MM.1S (cell line): ENCODE measurements around the gene CHRNG.

Source experiments
- DNase-seq: peaks from one replicate; pipeline ENCODE4 v3.0.0-alpha.2; 2015
- H2AFZ ChIP-seq: fragments of 300-600 bp; sonication (generic); 2 replicates; pipeline ENCODE4 v1.6.0; 2016; ENCODE audit warnings: antibody characterized with exemption, low read length
- H3F3A ChIP-seq: fragments of 300-600 bp; sonication (generic); 2 replicates; pipeline ENCODE4 v1.6.1; 2016; ENCODE audit warnings: mild to moderate bottlenecking, antibody characterized with exemption, low read length, moderate library complexity, mixed read lengths; ENCODE audit not compliant: insufficient read depth
- H3K27ac ChIP-seq: fragments of 300-600 bp; sonication (generic); 2 replicates; pipeline ENCODE4 v1.5.1; 2016; ENCODE audit warnings: mild to moderate bottlenecking, low read length
- H3K27me3 ChIP-seq: fragments of 300-600 bp; sonication (generic); replicated peaks from 2 replicates; pipeline ENCODE4 v1.6.0; 2016; ENCODE audit warnings: low read length; ENCODE audit not compliant: insufficient read depth
- H3K36me3 ChIP-seq: fragments of 300-600 bp; sonication (generic); replicated peaks from 2 replicates; pipeline ENCODE4 v1.6.1; 2016; ENCODE audit warnings: mild to moderate bottlenecking, low read length, mixed read lengths; ENCODE audit not compliant: insufficient read depth
- H3K4me1 ChIP-seq: fragments of 300-600 bp; sonication (generic); 2 replicates; pipeline ENCODE4 v1.6.1; 2016; ENCODE audit warnings: low read length, mixed read lengths
- H3K4me2 ChIP-seq: fragments of 300-600 bp; sonication (generic); 2 replicates; pipeline ENCODE4 v1.6.0; 2016; ENCODE audit warnings: low read depth, low read length
- H3K4me3 ChIP-seq: fragments of 300-600 bp; sonication (generic); 2 replicates; pipeline ENCODE4 v1.5.1; 2016; ENCODE audit warnings: low read length, mixed read lengths
- H3K79me2 ChIP-seq: fragments of 300-600 bp; sonication (generic); 2 replicates; pipeline ENCODE4 v1.6.1; 2016; ENCODE audit warnings: mixed run types, low read length, mixed read lengths
- H3K9ac ChIP-seq: fragments of 300-600 bp; sonication (generic); 2 replicates; pipeline ENCODE4 v1.6.1; 2016; ENCODE audit warnings: low read length, mixed read lengths
- H3K9me2 ChIP-seq: fragments of 300-600 bp; sonication (generic); replicated peaks from 2 replicates; pipeline ENCODE4 v1.6.1; 2016; ENCODE audit warnings: mild to moderate bottlenecking, low read length, mixed read lengths; ENCODE audit not compliant: insufficient read depth
- H3K9me3 ChIP-seq: fragments of 300-600 bp; sonication (generic); replicated peaks from 2 replicates; pipeline ENCODE4 v1.6.1; 2016; ENCODE audit warnings: mild to moderate bottlenecking, low read length, mixed read lengths; ENCODE audit not compliant: insufficient read depth
- H4K20me1 ChIP-seq: fragments of 300-600 bp; sonication (generic); 2 replicates; pipeline ENCODE4 v1.6.1; 2016; ENCODE audit warnings: mild to moderate bottlenecking, low read length, moderate library complexity, mixed read lengths; ENCODE audit not compliant: insufficient read depth
- CTCF ChIP-seq: fragments of 300-600 bp; sonication (generic); IDR thresholded peaks from 2 replicates; pipeline ENCODE4 v1.5.1; 2016; ENCODE audit warnings: antibody characterized with exemption, low read length, mixed read lengths
- EZH2 ChIP-seq: fragments of 300-600 bp; sonication (generic); optimal IDR thresholded peaks from 2 replicates; pipeline ENCODE3; 2017; ENCODE audit warnings: low read depth, mild to moderate bottlenecking, antibody characterized with exemption, low read length, mixed read lengths
- EZH2phosphoT487 ChIP-seq: fragments of 300-600 bp; sonication (generic); IDR thresholded peaks from 2 replicates; pipeline ENCODE4 v1.6.1; 2018; ENCODE audit warnings: antibody characterized with exemption, low read length

The CHRNG gene

GRCh38 chr2:232512602-232513001 is 26.9 kb upstream of the CHRNG start:
- Histone ChIP-seq H3K4me3 (no peak overlapping the region), H3K4me1 (no peaks in the 10 kb centered on the region), H3F3A (no peaks in the 10 kb centered on the region), H4K20me1 (no peaks in the 10 kb centered on the region), H3K4me2 (no peak overlapping the region), H3K9me3 (no peaks in the 10 kb centered on the region), H3K36me3 (no peaks in the 10 kb centered on the region), H3K79me2 (no peaks in the 10 kb centered on the region), H2AFZ (no peak overlapping the region), H3K27me3 (peaks cover 4% of the 10 kb centered on the region; the same call in 1 of the 2 replicates), H3K9me2 (no peaks in the 10 kb centered on the region), H3K9ac (no peak overlapping the region), H3K27ac (no peak overlapping the region)
- no peak for DNase-seq
- TF ChIP-seq EZH2 (no peak), CTCF (no peak), EZH2phosphoT487 (no peak)

- Histone ChIP-seq H3K4me1 (no peaks in the 10 kb centered on the region), H4K20me1 (no peaks in the 10 kb centered on the region), H3K27ac (no peak overlapping the region), H2AFZ (no peak overlapping the region), H3K36me3 (no peaks in the 10 kb centered on the region), H3F3A (no peaks in the 10 kb centered on the region), H3K9me3 (no peaks in the 10 kb centered on the region), H3K27me3 (peaks cover 3% of the 10 kb centered on the region; the same call in 1 of the 2 replicates), H3K79me2 (no peaks in the 10 kb centered on the region), H3K9ac (no peak overlapping the region), H3K9me2 (no peaks in the 10 kb centered on the region), H3K4me2 (no peak overlapping the region), H3K4me3 (no peak overlapping the region)
- TF ChIP-seq EZH2 = no peak
- TF ChIP-seq CTCF = no peak
- TF ChIP-seq EZH2phosphoT487 = no peak
- no peak for DNase-seq
These were observed 26.1 kb upstream of the CHRNG start for GRCh38 chr2:232513353-232513752.

GRCh38 chr2:232515639-232516038 is 23.9 kb upstream of the CHRNG start:
- Histone ChIP-seq H3K4me2 (no peak overlapping the region), H3K9me3 (no peaks in the 10 kb centered on the region), H3K9ac (no peak overlapping the region), H3K9me2 (no peaks in the 10 kb centered on the region), H3K27ac (no peak overlapping the region), H3K36me3 (no peaks in the 10 kb centered on the region), H3K4me3 (no peak overlapping the region), H3K79me2 (no peaks in the 10 kb centered on the region), H2AFZ (no peak overlapping the region), H3K27me3 (peaks cover 19% of the 10 kb centered on the region), H3K4me1 (no peaks in the 10 kb centered on the region), H4K20me1 (no peaks in the 10 kb centered on the region), H3F3A (no peaks in the 10 kb centered on the region)
- no peak for TF ChIP-seq EZH2phosphoT487
- no peak for TF ChIP-seq EZH2
- TF ChIP-seq CTCF = no peak
- DNase-seq = no peak
